Panc1 (cell line): Measurements from ENCODE around the gene UGT1A10. TPM values are rescaled to one million over a fixed set of nuclear protein-coding genes. Genes with fewer than 3 reads are reported as not detected.

Experiments
- ATAC-seq: fragments of 200-7000 bp; cut with Tn5 transposase; 2 replicates; pipeline ENCODE4 v1.9.1; 2020; ENCODE audit warnings: mild to moderate bottlenecking, moderate library complexity
- BruUV-seq: library from RNA; stranded (reverse); fragments of 400-500 nt; replicated peaks from 2 replicates; lab custom pipeline; 2021; lab: Mats Ljungman, UMichigan
- CTCF ChIA-PET: fragments of 300-600 bp; sonication (Branson Sonifier 250); formaldehyde crosslinking; loops from one replicate; lab custom pipeline; 2022; ENCODE audit warnings: antibody characterized with exemption; lab: Charles Lee
- POLR2A ChIA-PET: fragments of 300-600 bp; sonication (Branson Sonifier 250); formaldehyde crosslinking; loops from one replicate; lab custom pipeline; 2022; ENCODE audit warnings: antibody characterized with exemption; lab: Charles Lee
- DNase-seq: peaks from one replicate; pipeline ENCODE4 v3.0.0-alpha.2; 2010; ENCODE audit warnings: low read depth, low spot score
- H3K27ac ChIP-seq: 2 replicates; pipeline ENCODE4 v1.5.1; 2011; ENCODE audit warnings: mild to moderate bottlenecking, low read length, inconsistent platforms
- H3K27me3 ChIP-seq: fragments of 200-500 bp; sonication (Bioruptor generic); 2 replicates; pipeline ENCODE4 v1.6.0; 2014; ENCODE audit warnings: low read length, inconsistent platforms; ENCODE audit not compliant: control insufficient read depth, insufficient read depth
- H3K36me3 ChIP-seq: fragments of 200-500 bp; sonication (Bioruptor generic); 2 replicates; pipeline ENCODE4 v1.5.1; 2014; ENCODE audit warnings: inconsistent platforms, mild to moderate bottlenecking, low read length, moderate library complexity; ENCODE audit not compliant: control insufficient read depth, insufficient read depth
- H3K4me1 ChIP-seq: 2 replicates; pipeline ENCODE4 v1.5.1; 2011; ENCODE audit warnings: inconsistent platforms, mild to moderate bottlenecking, low read length, moderate library complexity; ENCODE audit not compliant: control insufficient read depth, insufficient read depth
- H3K4me3 ChIP-seq, 2 experiments: 2 replicates each; pipeline ENCODE4 v1.5.1; 2011 to 2012; ENCODE audit warnings: low read depth in 2 of 2, low read length in 2 of 2, mild to moderate bottlenecking in 2 of 2, inconsistent platforms in 1 of 2, moderate library complexity in 1 of 2
- H3K9me3 ChIP-seq: fragments of 200-500 bp; sonication (Bioruptor generic); 2 replicates; pipeline ENCODE4 v1.5.1; 2014; ENCODE audit warnings: low read depth, mild to moderate bottlenecking, inconsistent platforms, low read length, moderate library complexity; ENCODE audit not compliant: control insufficient read depth, insufficient read depth
- POLR2AphosphoS5 ChIP-seq: IDR thresholded peaks from 2 replicates; pipeline ENCODE4 v1.6.1; 2012; ENCODE audit warnings: mild to moderate bottlenecking, low read depth, low read length, moderate library complexity
- SIN3A ChIP-seq: IDR thresholded peaks from 2 replicates; pipeline ENCODE4 v1.6.1; 2012; ENCODE audit warnings: low read depth, mild to moderate bottlenecking, low read length, moderate library complexity, borderline replicate concordance; ENCODE audit not compliant: insufficient read depth
- TCF7L2 ChIP-seq: IDR thresholded peaks from 2 replicates; pipeline ENCODE4 v1.6.1; 2011; ENCODE audit warnings: mild to moderate bottlenecking, low read depth, low read length, inconsistent platforms
- in situ Hi-C: cut with HindIII; loops from 2 replicates; pipeline ENCODE4 v1.10.0; 2016; ENCODE audit warnings: low sequenced_read_pairs, low pct_unique_long_range_greater_than_20kb
- intact Hi-C: fragments of 100-400 bp; cut with micrococcal nuclease; formaldehyde crosslinking; loops from one replicate; pipeline ENCODE4 v1.10.0; 2022; ENCODE audit not compliant: unreplicated experiment
- total RNA-seq: library from RNA; stranded (reverse); gene quantifications from one replicate; pipeline ENCODE4 v1.2.1, GENCODE V29; 2021; ENCODE audit not compliant: unreplicated experiment
- TF ChIP-seq, protein P1 (sequence below): fragments of 450-650 bp; IDR thresholded peaks from 2 replicates; pipeline ENCODE4 v1.5.1; 2017; ENCODE audit warnings: mild to moderate bottlenecking
- TF ChIP-seq, protein P2 (sequence below), 2 experiments: IDR thresholded peaks; 2 replicates each; pipeline ENCODE4 v1.6.1; 2011 to 2012; ENCODE audit warnings: low read depth in 2 of 2, control low read depth in 1 of 2, low read length in 1 of 2, mild to moderate bottlenecking in 1 of 2, moderate library complexity in 1 of 2; ENCODE audit not compliant: insufficient read depth in 1 of 2

The UGT1A10 gene
- total RNA-seq, 1 experiment from 2014 or later, result not detected

DNA sequence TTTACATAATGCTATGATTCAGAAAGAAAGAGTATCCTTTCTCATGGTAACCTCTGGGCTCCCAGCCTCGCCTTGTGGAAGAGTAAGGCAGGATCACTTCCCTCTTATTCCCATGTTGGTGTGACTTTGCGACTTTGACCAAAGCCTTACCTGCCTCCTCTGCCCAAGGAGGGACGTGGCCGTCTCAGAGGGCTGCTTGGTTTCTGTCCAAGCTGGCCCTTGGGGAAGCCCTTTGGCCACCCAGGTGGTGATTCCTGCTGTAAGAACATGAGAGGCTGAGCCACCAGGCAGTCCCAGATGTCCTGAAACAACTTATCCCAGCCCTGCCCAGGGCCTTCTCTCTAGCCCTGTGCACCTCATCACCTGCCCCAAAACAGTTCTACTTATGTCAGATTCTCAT, 62.5 kb downstream of the UGT1A10 start:
- Histone ChIP-seq H3K4me1 (no peaks in the 10 kb centered on the region), H3K36me3 (no peaks in the 10 kb centered on the region), H3K27me3 (no peaks in the 10 kb centered on the region), H3K4me3 (no peak overlapping the region), H3K27ac (no peak overlapping the region; the same call in 1 of the 2 replicates), H3K9me3 (no peaks in the 10 kb centered on the region)
- intact Hi-C loops (no loop called here), in situ Hi-C loops (no loop called here)
- no TSS peak for BruUV-seq
- DNase-seq (no peak), ATAC-seq (no peak)
- CTCF ChIA-PET, result no interaction called here
- TF ChIP-seq TCF7L2 (no peak), SIN3A (no peak), POLR2AphosphoS5 (no peak)
- TF ChIP-seq, protein P1, sequence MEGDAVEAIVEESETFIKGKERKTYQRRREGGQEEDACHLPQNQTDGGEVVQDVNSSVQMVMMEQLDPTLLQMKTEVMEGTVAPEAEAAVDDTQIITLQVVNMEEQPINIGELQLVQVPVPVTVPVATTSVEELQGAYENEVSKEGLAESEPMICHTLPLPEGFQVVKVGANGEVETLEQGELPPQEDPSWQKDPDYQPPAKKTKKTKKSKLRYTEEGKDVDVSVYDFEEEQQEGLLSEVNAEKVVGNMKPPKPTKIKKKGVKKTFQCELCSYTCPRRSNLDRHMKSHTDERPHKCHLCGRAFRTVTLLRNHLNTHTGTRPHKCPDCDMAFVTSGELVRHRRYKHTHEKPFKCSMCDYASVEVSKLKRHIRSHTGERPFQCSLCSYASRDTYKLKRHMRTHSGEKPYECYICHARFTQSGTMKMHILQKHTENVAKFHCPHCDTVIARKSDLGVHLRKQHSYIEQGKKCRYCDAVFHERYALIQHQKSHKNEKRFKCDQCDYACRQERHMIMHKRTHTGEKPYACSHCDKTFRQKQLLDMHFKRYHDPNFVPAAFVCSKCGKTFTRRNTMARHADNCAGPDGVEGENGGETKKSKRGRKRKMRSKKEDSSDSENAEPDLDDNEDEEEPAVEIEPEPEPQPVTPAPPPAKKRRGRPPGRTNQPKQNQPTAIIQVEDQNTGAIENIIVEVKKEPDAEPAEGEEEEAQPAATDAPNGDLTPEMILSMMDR, result no peak
- TF ChIP-seq, protein P2, sequence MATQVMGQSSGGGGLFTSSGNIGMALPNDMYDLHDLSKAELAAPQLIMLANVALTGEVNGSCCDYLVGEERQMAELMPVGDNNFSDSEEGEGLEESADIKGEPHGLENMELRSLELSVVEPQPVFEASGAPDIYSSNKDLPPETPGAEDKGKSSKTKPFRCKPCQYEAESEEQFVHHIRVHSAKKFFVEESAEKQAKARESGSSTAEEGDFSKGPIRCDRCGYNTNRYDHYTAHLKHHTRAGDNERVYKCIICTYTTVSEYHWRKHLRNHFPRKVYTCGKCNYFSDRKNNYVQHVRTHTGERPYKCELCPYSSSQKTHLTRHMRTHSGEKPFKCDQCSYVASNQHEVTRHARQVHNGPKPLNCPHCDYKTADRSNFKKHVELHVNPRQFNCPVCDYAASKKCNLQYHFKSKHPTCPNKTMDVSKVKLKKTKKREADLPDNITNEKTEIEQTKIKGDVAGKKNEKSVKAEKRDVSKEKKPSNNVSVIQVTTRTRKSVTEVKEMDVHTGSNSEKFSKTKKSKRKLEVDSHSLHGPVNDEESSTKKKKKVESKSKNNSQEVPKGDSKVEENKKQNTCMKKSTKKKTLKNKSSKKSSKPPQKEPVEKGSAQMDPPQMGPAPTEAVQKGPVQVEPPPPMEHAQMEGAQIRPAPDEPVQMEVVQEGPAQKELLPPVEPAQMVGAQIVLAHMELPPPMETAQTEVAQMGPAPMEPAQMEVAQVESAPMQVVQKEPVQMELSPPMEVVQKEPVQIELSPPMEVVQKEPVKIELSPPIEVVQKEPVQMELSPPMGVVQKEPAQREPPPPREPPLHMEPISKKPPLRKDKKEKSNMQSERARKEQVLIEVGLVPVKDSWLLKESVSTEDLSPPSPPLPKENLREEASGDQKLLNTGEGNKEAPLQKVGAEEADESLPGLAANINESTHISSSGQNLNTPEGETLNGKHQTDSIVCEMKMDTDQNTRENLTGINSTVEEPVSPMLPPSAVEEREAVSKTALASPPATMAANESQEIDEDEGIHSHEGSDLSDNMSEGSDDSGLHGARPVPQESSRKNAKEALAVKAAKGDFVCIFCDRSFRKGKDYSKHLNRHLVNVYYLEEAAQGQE (IDR thresholded peaks at IDR 0.05; ENCODE audit: insufficient read depth in 1 of 2, low read depth in 2 of 2, low read length in 1 of 2), result no peak
- POLR2A ChIA-PET, result no interaction called here

DNA sequence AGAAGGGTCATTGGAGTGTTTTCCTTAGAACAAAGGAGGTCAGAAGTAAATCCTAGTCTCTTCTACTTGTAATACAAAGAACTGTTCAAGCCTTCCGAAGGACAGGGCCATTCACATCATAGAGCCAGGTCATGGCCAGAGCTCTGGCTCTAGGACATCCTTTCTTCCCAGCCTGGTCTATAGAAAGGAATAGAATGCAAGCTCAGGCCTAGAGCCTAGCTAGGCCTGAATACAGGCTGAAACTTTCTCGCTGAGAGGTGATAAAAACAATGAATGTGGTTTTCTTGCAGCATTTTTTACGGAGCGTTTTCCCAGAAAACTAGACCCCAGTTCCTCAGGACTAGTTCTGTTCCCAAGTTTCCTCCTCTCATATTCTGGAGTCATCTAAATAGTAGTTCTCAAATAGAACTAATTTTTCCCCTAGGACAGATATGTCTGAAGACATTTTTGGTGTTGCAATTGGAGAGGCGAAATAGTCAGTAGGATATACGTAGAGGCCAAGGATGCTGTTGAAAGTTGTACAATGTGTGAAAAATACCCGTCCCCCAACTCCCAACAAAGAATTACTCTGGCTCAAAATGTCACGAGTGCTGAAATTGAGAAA, 63.3 kb downstream of the UGT1A10 start:
- BruUV-seq, result no TSS peak
- ChIA-PET CTCF (no interaction called here), POLR2A (no interaction called here)
- H3K4me3 ChIP-seq, result no peak overlapping the region
- peak overlapping the region; percentile 53; the same call in 1 of the 2 replicates for H3K27ac ChIP-seq
- H3K4me1 ChIP-seq, result no peaks in the 10 kb centered on the region
- no peak for ATAC-seq
- DNase-seq, result no peak
- H3K9me3 ChIP-seq, result no peaks in the 10 kb centered on the region
- H3K27me3 ChIP-seq, result no peaks in the 10 kb centered on the region
- in situ Hi-C loops, result no loop called here
- intact Hi-C loops, result no loop called here
- TF ChIP-seq, protein P1, result no peak
- TF ChIP-seq TCF7L2 (no peak), POLR2AphosphoS5 (no peak), SIN3A (no peak)
- TF ChIP-seq, protein P2 (IDR thresholded peaks at IDR 0.05; ENCODE audit: insufficient read depth in 1 of 2, low read depth in 2 of 2, low read length in 1 of 2), result no peak
- H3K36me3 ChIP-seq, result no peaks in the 10 kb centered on the region
